Chondrocyte (in vitro differentiated cells): ENCODE data around the gene AFAP1. TPM values are rescaled to one million over a fixed set of nuclear protein-coding genes. Genes with fewer than 3 reads are reported as not detected.

ENCODE experiments used
- DNase-seq: peaks from one replicate; pipeline ENCODE4 v3.0.0; 2021; ENCODE audit warnings: mixed read lengths, low spot score
- H3K27ac Mint-ChIP-seq: one replicate; pipeline ENCODE4 v1.8.0; 2021; ENCODE audit warnings: mild to moderate bottlenecking, moderate library complexity, mixed read lengths; ENCODE audit not compliant: unreplicated experiment
- H3K27me3 Mint-ChIP-seq: 2 replicates; pipeline ENCODE4 v1.8.0; 2021; ENCODE audit warnings: low read depth, mixed read lengths
- H3K36me3 Mint-ChIP-seq: 2 replicates; pipeline ENCODE4 v1.8.0; 2021; ENCODE audit warnings: low read depth, mixed read lengths
- H3K4me1 Mint-ChIP-seq: 2 replicates; pipeline ENCODE4 v1.8.0; 2021; ENCODE audit warnings: low read depth, mild to moderate bottlenecking, mixed read lengths
- H3K4me3 Mint-ChIP-seq: one replicate; pipeline ENCODE4 v1.8.0; 2021; ENCODE audit warnings: mild to moderate bottlenecking, moderate library complexity, mixed read lengths; ENCODE audit not compliant: unreplicated experiment
- H3K9me3 Mint-ChIP-seq: 2 replicates; pipeline ENCODE4 v1.8.0; 2021; ENCODE audit warnings: low read depth, mixed read lengths
- total RNA-seq: library from RNA; stranded (reverse); gene quantifications from 3 replicates; pipeline ENCODE4 v1.2.1, GENCODE V29; 2021
- TF ChIP-seq, protein P1 (sequence below): fragments of 200-600 bp; sonication (generic); IDR thresholded peaks from 2 replicates; pipeline ENCODE4 v1.5.0; 2021; ENCODE audit warnings: antibody characterized with exemption, mild to moderate bottlenecking, moderate library complexity

Gene AFAP1
- total RNA-seq, 1 donor from 2014 or later: 118 TPM

DNA sequence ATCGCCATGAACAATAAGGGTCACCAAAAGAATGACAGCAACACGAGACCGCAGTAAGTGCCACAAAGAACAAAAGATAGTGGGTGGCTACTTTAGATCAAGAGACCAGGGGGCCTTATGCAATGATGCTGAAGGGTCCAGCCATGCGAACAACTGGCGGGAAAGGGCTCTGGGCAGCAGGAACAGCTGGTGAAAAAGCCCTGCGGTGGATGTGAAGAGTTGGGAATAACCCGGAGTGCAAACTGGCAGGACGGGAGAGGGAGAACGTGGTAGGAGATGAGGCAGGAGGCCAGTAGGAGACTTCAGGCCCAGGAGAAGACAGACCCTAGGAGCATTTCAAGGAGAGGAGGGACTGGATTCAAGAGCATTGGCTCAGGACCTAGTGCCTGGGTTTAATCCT lies 120.2 kb downstream of the AFAP1 start:
- Mint-ChIP-seq H3K4me1 (peaks cover 68% of the 10 kb centered on the region), H3K9me3 (no peaks in the 10 kb centered on the region), H3K4me3 (no peak overlapping the region), H3K27ac (no peak overlapping the region), H3K27me3 (no peaks in the 10 kb centered on the region), H3K36me3 (peaks cover 39% of the 10 kb centered on the region)
- TF ChIP-seq, protein P1, sequence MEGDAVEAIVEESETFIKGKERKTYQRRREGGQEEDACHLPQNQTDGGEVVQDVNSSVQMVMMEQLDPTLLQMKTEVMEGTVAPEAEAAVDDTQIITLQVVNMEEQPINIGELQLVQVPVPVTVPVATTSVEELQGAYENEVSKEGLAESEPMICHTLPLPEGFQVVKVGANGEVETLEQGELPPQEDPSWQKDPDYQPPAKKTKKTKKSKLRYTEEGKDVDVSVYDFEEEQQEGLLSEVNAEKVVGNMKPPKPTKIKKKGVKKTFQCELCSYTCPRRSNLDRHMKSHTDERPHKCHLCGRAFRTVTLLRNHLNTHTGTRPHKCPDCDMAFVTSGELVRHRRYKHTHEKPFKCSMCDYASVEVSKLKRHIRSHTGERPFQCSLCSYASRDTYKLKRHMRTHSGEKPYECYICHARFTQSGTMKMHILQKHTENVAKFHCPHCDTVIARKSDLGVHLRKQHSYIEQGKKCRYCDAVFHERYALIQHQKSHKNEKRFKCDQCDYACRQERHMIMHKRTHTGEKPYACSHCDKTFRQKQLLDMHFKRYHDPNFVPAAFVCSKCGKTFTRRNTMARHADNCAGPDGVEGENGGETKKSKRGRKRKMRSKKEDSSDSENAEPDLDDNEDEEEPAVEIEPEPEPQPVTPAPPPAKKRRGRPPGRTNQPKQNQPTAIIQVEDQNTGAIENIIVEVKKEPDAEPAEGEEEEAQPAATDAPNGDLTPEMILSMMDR: no peak
- DNase-seq: no peak

DNA sequence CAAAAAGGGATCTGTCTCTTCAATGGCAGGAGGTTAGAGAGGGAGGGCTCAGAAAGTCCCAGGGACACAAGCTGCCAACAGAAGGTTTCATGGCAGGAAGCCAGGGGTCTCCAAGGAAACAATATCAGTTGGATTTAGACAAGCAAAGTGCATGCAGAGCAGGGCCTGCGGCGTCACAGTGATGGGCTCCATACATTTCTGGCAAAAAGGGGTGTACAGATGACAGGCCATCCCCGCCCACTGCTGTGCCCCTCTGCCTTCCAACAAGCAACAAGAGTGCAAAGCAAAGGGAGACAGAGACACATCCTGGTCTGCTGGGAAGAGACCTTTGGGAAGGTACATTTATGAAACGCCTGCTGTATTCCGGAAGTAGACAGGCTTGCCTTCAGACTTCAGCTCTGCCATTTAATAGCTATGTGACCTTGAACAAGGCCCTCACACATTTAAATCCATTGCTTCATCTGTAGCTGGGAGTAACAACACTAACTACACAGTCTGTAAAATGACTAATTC lies 121.2 kb downstream of the AFAP1 start:
- Mint-ChIP-seq H3K4me3 (no peak overlapping the region), H3K27me3 (no peaks in the 10 kb centered on the region), H3K36me3 (peaks cover 47% of the 10 kb centered on the region), H3K27ac (peak overlapping the region; percentile 38), H3K4me1 (peaks cover 68% of the 10 kb centered on the region), H3K9me3 (no peaks in the 10 kb centered on the region)
- DNase-seq: no peak
- TF ChIP-seq, protein P1: no peak

DNA sequence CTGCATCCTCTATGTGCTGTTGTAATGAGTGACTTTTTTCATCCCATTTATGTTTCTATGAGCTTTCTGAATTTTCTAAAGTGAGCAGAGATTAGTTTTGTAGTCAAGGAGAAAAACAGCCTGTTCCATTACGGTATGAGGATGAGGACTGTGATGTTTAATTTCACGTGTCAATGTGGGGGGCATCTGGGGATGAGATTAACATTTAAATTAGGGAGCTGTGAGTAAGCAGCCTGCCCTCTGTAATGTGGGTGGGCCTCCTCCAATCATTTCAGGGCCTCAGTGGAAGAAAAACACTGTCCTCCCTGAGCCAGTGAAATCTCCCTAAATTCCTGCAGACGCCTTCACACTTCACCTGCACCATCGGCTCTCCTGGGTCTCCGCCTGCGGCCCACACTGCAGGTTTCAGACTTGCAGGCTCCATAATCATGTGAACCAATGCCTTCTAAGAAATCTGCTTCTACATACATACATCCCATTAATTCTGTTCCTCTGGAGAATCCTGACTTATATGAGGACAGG lies 121.7 kb downstream of the AFAP1 start:
- no peak overlapping the region for H3K4me3 Mint-ChIP-seq
- H3K27ac Mint-ChIP-seq: peak overlapping the region; percentile 38
- DNase-seq: no peak
- H3K27me3 Mint-ChIP-seq: no peaks in the 10 kb centered on the region
- peaks cover 68% of the 10 kb centered on the region for H3K4me1 Mint-ChIP-seq
- TF ChIP-seq, protein P1: no peak
- H3K36me3 Mint-ChIP-seq: peaks cover 47% of the 10 kb centered on the region
- H3K9me3 Mint-ChIP-seq: no peaks in the 10 kb centered on the region

DNA sequence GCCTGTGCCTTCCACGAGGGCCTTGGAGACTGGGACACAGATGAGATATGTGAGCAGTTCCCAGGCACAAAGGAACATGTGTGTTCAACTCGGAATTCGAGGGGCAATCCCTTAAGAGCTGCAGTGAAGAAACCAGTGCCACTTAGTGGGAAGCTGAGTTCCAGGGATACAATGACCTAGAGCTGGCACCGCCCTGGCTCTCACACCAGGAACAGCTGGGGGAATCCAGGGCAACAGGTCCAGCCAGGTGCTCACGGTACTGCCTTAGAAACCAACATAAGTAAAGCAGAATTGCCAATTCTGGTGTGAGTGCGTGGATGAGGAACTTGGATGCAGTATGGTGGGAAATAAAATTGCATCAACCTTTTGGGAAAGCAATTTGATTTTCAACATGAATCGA lies 122.9 kb downstream of the AFAP1 start:
- no peak overlapping the region for H3K4me3 Mint-ChIP-seq
- H3K36me3 Mint-ChIP-seq: peaks cover 50% of the 10 kb centered on the region
- no peak for DNase-seq
- no peaks in the 10 kb centered on the region for H3K9me3 Mint-ChIP-seq
- no peaks in the 10 kb centered on the region for H3K27me3 Mint-ChIP-seq
- peak overlapping the region; percentile 5 for H3K27ac Mint-ChIP-seq
- H3K4me1 Mint-ChIP-seq: peaks cover 72% of the 10 kb centered on the region
- TF ChIP-seq, protein P1: no peak

DNA sequence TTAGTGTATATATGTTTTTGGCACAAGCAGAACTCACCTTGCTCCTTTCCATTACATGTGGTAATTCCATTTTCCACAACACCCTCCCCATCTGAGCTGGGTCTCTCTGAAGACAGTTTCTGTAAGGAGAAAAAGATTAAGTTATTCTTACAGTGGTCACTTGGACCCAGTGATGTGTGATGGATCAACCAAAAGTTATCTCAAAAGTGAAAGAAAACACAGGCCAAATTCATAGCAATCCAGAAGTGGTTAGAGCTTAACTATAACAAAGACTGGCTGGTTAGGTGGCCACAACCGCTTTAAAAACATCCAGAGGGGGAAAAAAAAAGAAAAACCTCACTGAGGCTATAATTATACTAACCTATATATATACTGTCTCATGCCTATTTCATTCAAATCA lies 123.7 kb downstream of the AFAP1 start:
- H3K9me3 Mint-ChIP-seq: no peaks in the 10 kb centered on the region
- H3K36me3 Mint-ChIP-seq: peaks cover 47% of the 10 kb centered on the region
- H3K4me1 Mint-ChIP-seq: peaks cover 72% of the 10 kb centered on the region
- TF ChIP-seq, protein P1: no peak
- H3K27me3 Mint-ChIP-seq: no peaks in the 10 kb centered on the region
- no peak overlapping the region for H3K4me3 Mint-ChIP-seq
- H3K27ac Mint-ChIP-seq: peak overlapping the region; percentile 65
- DNase-seq: no peak
